Measurements from ENCODE around the gene DISC1. TPM values are rescaled to one million over a fixed set of nuclear protein-coding genes. Genes with fewer than 3 reads are reported as not detected.

DISC1 gene
- total RNA-seq, 1 experiment from 2014 or later, result 1.8 TPM

- no peak for TF ChIP-seq ZBTB33 (IDR thresholded peaks at IDR 0.05; ENCODE audit: extremely low read depth, insufficient replicate concordance, low read length)
- TF ChIP-seq CBX3 (IDR thresholded peaks at IDR 0.05; ENCODE audit: low read depth), result no peak
- TF ChIP-seq YY1 (IDR thresholded peaks at IDR 0.05; ENCODE audit: extremely low read depth, insufficient replicate concordance, low read depth, low read length), result no peak
- no peak for TF ChIP-seq RAD21 (IDR thresholded peaks at IDR 0.05; ENCODE audit: low read depth)
- TF ChIP-seq ELF1 (IDR thresholded peaks at IDR 0.05; ENCODE audit: borderline replicate concordance, low read depth), result no peak
- TF ChIP-seq ATF3 (IDR thresholded peaks at IDR 0.05), result no peak
- TF ChIP-seq ZFX (IDR thresholded peaks at IDR 0.05), result no peak
- no peak for TF ChIP-seq TCF7L2 (IDR thresholded peaks at IDR 0.05; ENCODE audit: borderline replicate concordance, extremely low read depth, insufficient read depth, insufficient read length)
- no peak for TF ChIP-seq EZH2phosphoT487 (IDR thresholded peaks at IDR 0.05; ENCODE audit: borderline replicate concordance)
- TF ChIP-seq JUND (IDR thresholded peaks at IDR 0.05), result no peak
- TF ChIP-seq POLR2AphosphoS5 (IDR thresholded peaks at IDR 0.05; ENCODE audit: low read depth, low read length), result no peak
- TF ChIP-seq ZNF274 (IDR thresholded peaks at IDR 0.05; ENCODE audit: low read depth, low read length), result no peak
- TF ChIP-seq SRF (IDR thresholded peaks at IDR 0.05; ENCODE audit: low read depth), result no peak
- no peak for TF ChIP-seq REST (IDR thresholded peaks at IDR 0.05; ENCODE audit: low read depth)
- no peak for TF ChIP-seq SP1 (IDR thresholded peaks at IDR 0.05; ENCODE audit: low read depth)
- TF ChIP-seq EGR1 (IDR thresholded peaks at IDR 0.05; ENCODE audit: low read depth), result no peak
- no peak for TF ChIP-seq POLR2A (IDR thresholded peaks at IDR 0.05; ENCODE audit: borderline replicate concordance, extremely low read depth, insufficient read depth, insufficient read length)
- no peaks in the 10 kb centered on the region for H3K79me2 ChIP-seq (ENCODE audit: insufficient read depth, low read length)
- no peaks in the 10 kb centered on the region for H4K20me1 ChIP-seq (ENCODE audit: insufficient read depth)
- intact Hi-C loops (cut with micrococcal nuclease), result no loop called here
- no peaks in the 10 kb centered on the region for H3K27me3 ChIP-seq (ENCODE audit: insufficient read depth, low read length)
- no peak overlapping the region for H3K27ac ChIP-seq (ENCODE audit: low read depth, low read length)
- H3K9ac ChIP-seq (ENCODE audit: low read length), result no peak overlapping the region
- no peak overlapping the region for H3K4me3 ChIP-seq (replicated peaks in 1 of 2; ENCODE audit: low read depth in 1 of 2, low read length in 2 of 2)
- POLR2A ChIA-PET, result no interaction called here
- BruUV-seq (replicated peaks), result no TSS peak
- RAD21 ChIA-PET (ENCODE audit: low non-redundant PET in 1 of 2, low total read pairs in 2 of 2, uncharacterized antibody in 2 of 2, unreplicated experiment in 2 of 2), result no interaction called here
- peaks cover 0 to 6% of the 10 kb centered on the region in 2 experiments; a peak in 2 of 4 replicates for H3K4me1 ChIP-seq (ENCODE audit: control insufficient read depth in 1 of 2, insufficient read depth in 2 of 2, low read length in 2 of 2)
- no peaks in the 10 kb centered on the region for H3K9me2 ChIP-seq (ENCODE audit: insufficient read depth)
- no peak overlapping the region for H3K4me2 ChIP-seq (ENCODE audit: low read length)
- H3K36me3 ChIP-seq (ENCODE audit: control insufficient read depth in 1 of 2, insufficient read depth in 2 of 2, low read length in 2 of 2), result no peaks in the 10 kb centered on the region
- no peaks in the 10 kb centered on the region for H3K9me3 ChIP-seq (ENCODE audit: control insufficient read depth in 1 of 2, insufficient read depth in 1 of 2, low read depth in 1 of 2, low read length in 2 of 2)
- DNase-seq (ENCODE audit: low read depth, low spot score) (no peak), ATAC-seq (no peak)
- no peak overlapping the region for H2AFZ ChIP-seq (ENCODE audit: low read depth, low read length, poor library complexity, severe bottlenecking)
- CTCF ChIA-PET, result interaction anchor here (0.7 to 1.4 kb wide), 5 partner anchors 9 to 100 kb away, joined by 3 to 5 read pairs (median 3); no protein-coding TSS in a partner anchor
Measured at GRCh38 chr1:231982871-231983587, 356.4 kb downstream of the DISC1 start.
